GM18907 (cell line): ENCODE data around the gene NPR2.

ENCODE experiments used
- ATAC-seq: cut with Tn5 transposase; IDR thresholded peaks from one replicate; pipeline ENCODE4 v1.9.1; 2021; ENCODE audit warnings: mild to moderate bottlenecking, moderate library complexity; ENCODE audit not compliant: unreplicated experiment

NPR2 gene

GRCh38 chr9:35763181-35763580 lies 28.2 kb upstream of the NPR2 start:
- ATAC-seq, result no peak

GRCh38 chr9:35763803-35764202 lies 27.6 kb upstream of the NPR2 start:
- ATAC-seq, result no peak

GRCh38 chr9:35766997-35767396 lies 24.4 kb upstream of the NPR2 start:
- ATAC-seq, result no peak

GRCh38 chr9:35767458-35767857 lies 23.9 kb upstream of the NPR2 start:
- no peak for ATAC-seq

- ATAC-seq, result no peak
Observed at GRCh38 chr9:35769763-35770162, 21.6 kb upstream of the NPR2 start.

- ATAC-seq, result no peak
Observed at GRCh38 chr9:35771075-35771433, 20.3 kb upstream of the NPR2 start.

GRCh38 chr9:35771534-35771933 lies 19.9 kb upstream of the NPR2 start:
- ATAC-seq, result no peak

- ATAC-seq, result no peak
Observed at GRCh38 chr9:35771943-35772342, 19.4 kb upstream of the NPR2 start.

- ATAC-seq, result no peak
Observed at GRCh38 chr9:35774907-35775635, 16.3 kb upstream of the NPR2 start.

GRCh38 chr9:35776018-35776417 lies 15.4 kb upstream of the NPR2 start:
- ATAC-seq, result no peak

- no peak for ATAC-seq
Observed at GRCh38 chr9:35778496-35778895, 12.9 kb upstream of the NPR2 start.

- no peak for ATAC-seq
Observed at GRCh38 chr9:35781066-35781465, 10.3 kb upstream of the NPR2 start.

- no peak for ATAC-seq
Observed at GRCh38 chr9:35783418-35783817, 8.0 kb upstream of the NPR2 start.

GRCh38 chr9:35789541-35789940 lies 1.9 kb upstream of the NPR2 start:
- no peak for ATAC-seq

- no peak for ATAC-seq
Observed at GRCh38 chr9:35790025-35790384, 1.4 kb upstream of the NPR2 start.

GRCh38 chr9:35790385-35791296 lies 750 bp upstream of the NPR2 start:
- ATAC-seq, result peak; percentile 61

- ATAC-seq, result no peak
Observed at GRCh38 chr9:35792024-35792813, 828 bp downstream of the NPR2 start.

GRCh38 chr9:35792826-35793225 lies 1.4 kb downstream of the NPR2 start:
- no peak for ATAC-seq

- ATAC-seq, result no peak
Observed at GRCh38 chr9:35793461-35793860, 2.1 kb downstream of the NPR2 start.

- ATAC-seq, result no peak
Observed at GRCh38 chr9:35795695-35796094, 4.3 kb downstream of the NPR2 start.

- no peak for ATAC-seq
Observed at GRCh38 chr9:35797311-35798109, 6.1 kb downstream of the NPR2 start.
